ENCODE measurements around the gene EDAR.

Gene EDAR

DNA sequence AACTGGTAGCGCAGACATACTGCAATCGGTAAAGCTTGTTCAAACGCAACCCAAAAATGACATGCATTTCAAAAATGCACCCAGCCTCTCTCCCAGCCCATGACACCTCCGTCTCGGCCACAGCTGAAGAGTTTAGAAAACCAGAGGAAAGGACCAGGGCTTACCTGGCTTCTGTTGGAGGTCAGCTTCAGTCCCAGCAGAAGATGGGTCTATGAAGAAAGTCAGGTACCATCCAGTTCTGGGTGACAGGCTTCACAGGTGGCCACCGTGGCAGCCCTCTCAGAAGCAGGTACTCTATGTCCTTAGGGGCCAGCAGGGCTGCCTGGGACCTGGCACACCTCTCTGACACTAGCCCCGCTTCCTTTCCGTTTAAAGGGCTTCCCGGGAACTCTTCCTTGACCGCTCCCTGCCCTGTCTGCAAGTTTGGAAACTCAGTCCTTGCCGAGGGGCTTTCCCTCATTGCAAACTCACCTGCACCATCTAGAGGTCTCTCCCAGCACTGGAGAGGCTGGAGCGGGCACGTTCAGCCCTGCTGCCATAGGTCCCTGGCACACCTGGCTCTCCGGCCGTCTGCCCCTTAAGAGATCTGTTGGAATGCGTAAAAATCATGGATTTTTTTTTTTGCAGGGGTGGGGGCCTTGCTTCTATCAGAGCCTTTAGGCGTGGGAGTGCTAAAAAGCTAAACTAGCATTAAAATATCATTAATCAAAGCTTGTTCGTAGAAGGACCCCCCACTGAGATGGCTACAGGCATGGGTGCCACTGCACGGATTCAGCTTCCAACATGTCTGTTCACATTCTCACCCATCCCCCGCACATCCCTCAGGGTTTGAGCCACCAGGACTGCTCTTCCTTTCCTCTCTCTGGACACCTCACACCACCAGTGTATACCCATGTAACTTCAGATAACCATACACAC, at the start of gene EDAR:
Gene EDAR (minus strand): TSS at position 425 of the 918 bp plus-strand sequence. CDS start 58,206 bp downstream, outside the sequence.
- DNase-seq (ENCODE audit: low spot score) (peak; percentile 84), FAIRE-seq (no peak)

DNA sequence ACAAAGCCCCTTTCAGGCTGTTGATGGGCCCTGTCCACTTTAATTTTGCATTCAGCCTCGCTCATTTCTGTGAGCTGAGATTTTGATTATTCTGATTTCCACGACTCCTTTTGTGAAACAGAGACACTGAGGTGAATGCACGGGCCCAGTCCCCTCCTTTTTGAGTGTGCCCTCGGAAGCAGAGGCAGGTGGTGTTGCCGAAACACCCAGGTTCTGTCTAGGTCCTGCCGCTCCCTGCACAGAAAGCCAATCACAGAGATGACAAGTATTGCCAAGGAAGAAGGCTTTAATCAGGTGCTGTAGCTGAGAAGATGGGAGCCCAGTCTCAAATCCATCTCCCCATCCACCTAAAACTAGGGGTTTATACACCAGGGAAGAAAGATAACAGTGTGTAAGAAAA, 44.2 kb upstream of the EDAR start:
- FAIRE-seq = no peak
- no peak for DNase-seq (ENCODE audit: low spot score)

DNA sequence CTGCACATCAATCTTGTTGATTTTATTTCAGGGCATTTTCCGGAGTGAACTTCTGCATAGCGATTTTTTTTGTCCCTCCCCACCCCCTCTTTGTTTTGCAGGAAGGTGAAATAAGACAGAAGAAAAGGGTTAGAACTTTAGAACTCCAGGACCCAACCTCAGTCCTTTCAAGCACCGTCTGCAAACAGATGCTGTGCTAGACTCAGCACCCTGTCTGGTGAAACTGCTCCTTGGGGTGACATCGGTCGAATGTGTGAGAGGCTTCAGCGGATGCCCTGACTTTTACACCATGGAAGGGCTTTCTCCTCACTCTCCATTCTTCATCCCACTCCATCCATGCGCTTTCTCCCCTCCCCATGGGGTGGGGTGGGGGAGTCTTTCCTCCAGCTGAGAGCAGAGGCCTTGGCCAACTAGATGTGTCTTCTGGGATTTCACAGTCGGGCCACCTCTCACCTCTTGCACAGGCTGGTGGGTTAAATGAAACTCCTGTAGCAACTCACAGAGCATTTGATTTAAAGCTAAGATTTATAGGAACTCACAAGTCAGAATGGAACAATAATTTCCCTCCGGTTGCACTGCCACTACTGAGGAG, 43.3 kb upstream of the EDAR start:
- DNase-seq (ENCODE audit: low spot score) = no peak
- FAIRE-seq = no peak

DNA sequence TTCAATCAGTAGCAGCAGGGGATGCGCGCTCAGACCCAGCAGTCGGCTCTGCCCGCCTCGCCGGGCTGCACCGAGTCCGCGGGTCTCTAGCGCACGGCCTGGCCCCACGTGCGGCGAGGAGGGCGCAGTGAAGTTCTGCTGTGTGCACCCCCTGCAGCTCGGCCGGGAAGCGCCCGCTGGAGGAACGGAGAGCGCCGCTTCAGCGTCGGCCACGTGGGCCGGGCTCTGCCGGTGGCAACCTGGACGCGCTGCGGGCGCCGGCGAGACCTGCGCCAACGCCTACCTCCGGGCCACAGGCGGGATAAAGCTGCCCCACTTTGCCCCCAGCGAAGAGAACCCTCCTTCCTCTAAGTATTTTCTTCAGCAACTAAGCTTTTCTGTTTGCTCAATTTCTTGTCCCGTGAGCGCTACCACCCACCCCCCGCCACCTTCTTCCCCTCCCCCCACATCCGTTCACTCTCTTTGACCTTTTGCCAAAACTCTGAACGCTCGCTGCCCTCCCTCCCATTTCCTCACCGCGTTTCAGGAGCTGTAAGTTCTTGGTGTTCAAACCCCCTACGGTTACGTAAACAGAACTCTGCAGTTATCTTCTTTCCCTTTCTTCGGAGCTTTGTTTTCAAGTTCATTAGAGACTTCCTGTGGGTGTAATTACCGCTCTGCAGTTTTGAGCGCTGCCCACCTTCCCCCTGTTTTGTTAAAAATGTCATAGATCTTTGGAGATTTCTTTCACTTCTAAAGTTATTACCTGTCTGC, 42.6 kb upstream of the EDAR start:
- peak; percentile 52 for DNase-seq (ENCODE audit: low spot score)
- FAIRE-seq = no peak

DNA sequence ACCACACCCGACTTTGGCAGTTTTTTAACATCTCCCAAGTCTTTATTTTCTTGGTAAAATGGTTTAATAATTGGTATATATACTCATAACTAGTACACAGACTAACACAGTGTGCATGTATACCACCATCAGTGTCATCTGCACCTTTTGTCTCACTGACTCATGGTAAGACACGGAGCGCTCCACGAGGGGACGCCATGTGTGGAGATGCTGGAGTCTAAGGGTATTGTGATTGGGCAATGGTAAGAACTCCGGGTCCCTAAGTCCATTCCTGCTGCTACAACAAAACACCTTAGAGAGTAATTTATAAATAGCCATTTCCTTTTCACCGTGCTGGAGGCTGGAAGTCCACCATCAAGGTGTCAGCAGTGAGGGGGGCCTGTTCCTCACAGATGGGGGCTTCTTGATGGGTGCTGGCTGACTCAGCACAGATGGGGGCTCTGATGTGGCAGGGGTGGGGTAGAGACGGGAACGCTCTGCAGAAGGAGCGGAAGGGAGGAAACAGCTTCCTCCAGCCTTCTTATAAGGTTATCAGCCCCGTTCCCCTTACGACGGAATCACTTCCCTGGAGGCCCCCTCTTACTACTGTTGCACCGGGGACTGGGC, 42.0 kb upstream of the EDAR start:
- no peak for DNase-seq (ENCODE audit: low spot score)
- FAIRE-seq = peak; percentile 13

DNA sequence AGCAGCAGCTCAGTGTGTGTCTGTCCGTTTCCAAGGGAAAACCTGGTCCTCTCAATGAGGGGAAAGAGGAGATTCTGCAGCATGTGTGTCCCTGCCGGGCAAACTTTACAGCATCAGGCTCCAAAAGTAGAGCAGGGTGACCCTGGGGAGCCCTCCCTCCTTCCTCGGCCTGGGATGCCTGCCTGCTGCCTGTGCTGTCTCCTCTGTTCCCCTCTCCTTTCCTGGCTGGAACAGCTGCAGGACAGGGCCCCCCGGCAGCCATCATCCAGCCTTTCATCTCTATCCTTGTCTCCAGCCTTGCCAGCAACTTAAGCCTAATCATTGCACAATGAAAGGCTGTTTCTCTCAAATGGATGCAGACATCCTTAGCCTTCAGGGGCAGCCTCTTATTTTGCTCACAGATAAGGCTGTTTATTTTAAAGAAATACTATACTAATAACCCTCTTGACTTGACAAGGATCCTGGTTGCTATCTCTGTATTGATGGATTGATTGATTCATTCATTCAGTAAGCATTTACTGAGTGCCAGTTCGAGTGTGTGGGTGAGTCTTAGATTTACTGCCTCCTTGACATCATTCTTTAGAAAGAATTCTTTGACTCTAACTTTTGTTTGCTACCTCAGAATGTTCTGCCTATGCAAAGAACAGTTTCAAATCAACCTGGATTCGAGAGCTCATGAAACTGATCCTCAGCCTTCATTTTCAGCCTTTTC, 40.6 kb upstream of the EDAR start:
- DNase-seq (ENCODE audit: low spot score) (no peak), FAIRE-seq (no peak)

DNA sequence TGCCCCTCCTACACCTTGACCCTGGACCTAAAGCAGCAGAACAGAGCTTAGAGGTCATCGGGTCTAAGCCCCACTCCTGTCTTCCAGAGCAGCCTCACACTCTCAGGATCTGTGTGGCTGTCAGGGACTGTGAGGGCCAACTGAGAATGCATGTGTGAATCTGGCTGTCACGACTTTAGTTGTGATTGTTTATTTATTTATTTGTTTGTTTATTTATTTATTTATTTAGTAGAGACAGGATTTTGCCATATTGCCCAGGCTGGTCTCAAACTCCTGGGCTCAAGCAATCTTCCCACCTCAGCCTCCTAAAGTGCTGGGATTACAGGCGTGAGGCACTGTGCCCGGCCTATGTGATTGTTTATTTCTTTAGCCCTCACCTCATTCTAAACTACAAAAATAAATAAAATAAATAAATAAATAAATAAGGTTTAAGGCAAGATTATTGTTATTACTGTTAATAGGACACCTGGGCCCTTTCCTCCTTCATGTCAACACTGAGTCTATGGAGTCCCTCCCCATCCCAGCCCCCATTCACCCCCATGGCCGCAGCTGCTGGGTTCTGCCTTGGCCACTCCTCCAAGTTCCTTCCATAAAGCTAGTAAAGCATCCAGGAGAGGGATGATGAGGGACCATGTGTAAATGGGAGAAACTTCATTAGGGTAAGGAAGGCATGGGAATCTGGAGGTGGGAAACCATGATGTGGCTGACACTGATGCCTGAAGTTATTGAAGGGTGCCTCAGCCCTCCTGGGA, 39.9 kb upstream of the EDAR start:
- DNase-seq (ENCODE audit: low spot score) (no peak), FAIRE-seq (no peak)

DNA sequence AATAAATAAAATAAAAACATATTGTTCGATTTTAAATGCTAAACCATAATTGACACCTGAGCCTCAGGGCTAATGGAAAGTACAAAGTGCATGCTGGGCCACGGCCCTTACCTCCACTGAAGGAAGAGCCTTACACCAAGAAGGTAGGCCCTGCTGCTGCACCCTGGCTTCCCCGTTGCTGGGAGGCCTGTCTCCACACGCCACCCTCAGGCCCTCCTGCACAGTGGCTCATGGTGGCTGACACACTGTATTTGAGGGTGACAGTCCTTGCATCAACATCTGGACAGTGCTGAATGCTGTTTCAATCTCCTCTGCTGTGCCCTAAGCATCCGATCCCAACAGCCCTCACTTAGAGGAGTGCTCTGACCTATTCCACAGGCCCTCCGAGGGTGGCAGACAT, 39.3 kb upstream of the EDAR start:
- FAIRE-seq = no peak
- DNase-seq (ENCODE audit: low spot score) = no peak

DNA sequence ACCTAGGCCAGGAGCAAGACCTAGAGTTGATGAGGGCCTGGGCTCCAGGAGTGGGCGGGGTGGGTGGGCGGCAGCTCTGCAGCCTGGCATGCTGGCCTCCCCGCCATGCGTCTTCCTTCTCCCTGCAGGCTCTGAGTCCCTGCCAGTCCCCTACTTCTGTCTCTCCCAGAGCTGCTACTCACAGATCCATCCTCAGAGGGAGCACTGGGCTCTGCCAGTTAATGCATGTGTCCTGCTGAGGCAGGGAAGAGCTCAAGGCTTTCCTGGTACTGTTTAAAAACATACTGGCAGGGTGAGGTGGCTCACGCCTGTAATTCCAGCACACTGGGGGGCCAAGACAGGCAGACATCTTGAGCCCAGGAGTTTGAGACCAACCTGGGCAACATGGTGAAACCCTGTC, 38.7 kb upstream of the EDAR start:
- DNase-seq (ENCODE audit: low spot score) = no peak
- FAIRE-seq = no peak

DNA sequence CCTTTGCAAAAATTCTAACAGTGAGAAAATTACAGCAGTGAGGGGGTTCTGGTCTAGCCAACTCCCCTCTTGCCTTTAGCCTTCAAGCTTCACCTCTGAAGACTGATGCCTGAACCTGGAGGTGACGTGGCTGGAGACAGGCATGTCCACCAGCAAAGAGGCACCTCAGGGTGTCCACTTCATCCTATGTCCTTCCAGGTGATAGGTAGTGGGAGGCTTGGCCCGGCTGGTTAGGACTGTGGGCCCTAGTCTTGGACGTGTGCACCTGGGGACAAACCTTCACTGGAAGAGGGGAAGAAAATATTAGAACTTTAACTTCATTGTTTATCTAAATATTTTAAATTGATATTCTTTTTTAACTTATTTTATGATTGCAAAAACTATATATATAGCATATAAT, 35.5 kb upstream of the EDAR start:
- DNase-seq (ENCODE audit: low spot score) = no peak

DNA sequence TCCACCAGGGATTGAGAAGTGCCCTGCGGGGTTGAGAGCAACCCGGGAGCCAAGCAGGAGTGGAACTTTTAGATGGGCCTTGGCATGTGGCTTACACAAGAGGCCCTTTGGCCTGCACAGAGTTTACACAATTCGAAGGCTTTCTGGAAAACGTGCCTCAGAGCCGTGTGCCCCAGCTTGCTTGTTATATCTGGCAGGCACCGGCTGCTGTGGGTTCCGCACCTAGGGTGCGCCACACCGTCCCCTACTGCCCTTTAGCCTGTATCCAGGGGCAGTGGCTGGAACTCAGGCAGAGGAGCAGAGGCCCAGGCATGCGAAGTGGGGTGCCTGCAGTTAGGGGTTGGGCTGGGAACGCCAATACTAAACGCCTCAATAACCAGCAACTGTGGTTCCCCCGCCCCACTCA, 32.9 kb upstream of the EDAR start:
- FAIRE-seq = no peak
- no peak for DNase-seq (ENCODE audit: low spot score)

More for the DNA sequence above, 35.5 kb upstream of the EDAR start:
- FAIRE-seq = no peak

DNA sequence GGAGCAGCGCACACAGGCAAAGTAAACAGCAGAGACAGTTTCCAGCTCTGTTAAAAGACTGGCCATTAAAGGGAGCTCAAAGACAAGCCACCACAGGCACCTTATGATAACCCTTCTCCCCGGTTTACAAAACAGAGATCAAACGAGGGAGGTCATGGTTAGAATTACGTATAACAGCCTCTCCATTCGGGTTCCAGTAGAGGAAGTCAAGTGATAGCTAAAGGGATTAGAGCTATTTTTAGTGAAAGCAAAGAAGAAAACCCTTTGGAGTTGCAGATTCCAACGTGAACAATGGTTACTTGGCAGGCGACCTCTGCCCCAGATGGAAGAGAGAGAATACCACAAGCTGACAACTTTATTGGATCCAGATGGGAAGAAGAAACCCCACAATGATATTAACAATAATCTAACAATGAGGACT, 31.2 kb upstream of the EDAR start:
- DNase-seq (ENCODE audit: low spot score) (peak; percentile 32), FAIRE-seq (no peak)

DNA sequence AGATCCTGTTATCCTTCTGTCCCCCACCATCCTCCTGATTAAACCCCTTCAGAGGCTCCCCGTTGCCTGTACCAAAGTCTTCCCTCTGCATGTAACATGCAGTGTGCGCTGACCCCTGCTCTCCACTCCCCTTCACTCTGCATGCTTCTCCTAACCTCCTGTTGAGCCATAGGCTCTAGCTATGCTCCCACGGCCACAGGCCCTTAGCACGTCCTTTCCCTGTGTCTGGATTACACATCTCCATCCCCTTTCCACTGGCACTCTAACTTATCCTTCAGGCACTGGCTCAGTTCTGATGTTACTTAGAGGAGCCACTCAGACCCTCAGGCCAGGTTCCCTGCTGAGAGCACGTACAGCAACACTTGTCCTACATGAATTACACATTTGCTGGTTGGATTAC, 29.4 kb upstream of the EDAR start:
- no peak for FAIRE-seq
- DNase-seq (ENCODE audit: low spot score) = no peak

DNA sequence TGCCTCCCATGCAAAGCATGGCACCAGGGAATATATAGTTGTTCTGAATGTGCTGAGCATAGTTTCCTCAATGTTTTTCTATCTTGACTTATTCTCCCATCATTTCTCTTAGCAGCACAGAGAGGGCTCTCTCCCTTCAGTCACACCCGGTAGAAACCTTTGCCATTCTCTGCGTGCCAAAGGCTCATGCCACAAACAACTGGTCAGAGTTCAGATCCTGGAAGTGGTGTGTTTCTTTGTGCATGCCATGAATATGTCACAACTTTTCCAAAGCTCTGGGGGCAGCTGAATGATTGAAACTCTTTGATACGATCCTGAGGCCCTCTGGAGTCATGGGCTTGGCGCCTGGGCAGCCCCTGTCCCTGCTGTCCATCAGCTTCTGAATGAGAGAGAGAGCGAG, 28.0 kb upstream of the EDAR start:
- DNase-seq (ENCODE audit: low spot score) = no peak
- no peak for FAIRE-seq

DNA sequence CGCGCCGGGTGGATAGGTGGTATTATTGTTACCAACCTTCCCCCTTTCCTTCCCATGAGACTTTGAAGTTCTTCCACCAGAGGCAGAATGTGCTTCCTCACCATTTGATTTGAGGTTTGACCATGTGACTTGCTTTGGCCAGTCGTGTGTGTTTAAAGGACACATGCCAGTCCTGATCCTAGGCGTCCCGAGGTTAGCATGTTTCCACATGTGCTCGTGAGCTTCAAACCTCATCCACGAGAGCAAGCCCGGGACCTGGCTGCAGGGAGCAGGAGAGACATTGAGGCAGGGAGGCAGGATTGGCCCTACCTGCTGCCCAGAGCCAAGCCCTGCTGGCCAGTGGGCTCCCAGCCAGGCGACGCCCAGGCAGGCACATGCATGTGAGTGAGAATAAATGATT, 27.4 kb upstream of the EDAR start:
- DNase-seq (ENCODE audit: low spot score) = no peak
- FAIRE-seq = peak; percentile 23

DNA sequence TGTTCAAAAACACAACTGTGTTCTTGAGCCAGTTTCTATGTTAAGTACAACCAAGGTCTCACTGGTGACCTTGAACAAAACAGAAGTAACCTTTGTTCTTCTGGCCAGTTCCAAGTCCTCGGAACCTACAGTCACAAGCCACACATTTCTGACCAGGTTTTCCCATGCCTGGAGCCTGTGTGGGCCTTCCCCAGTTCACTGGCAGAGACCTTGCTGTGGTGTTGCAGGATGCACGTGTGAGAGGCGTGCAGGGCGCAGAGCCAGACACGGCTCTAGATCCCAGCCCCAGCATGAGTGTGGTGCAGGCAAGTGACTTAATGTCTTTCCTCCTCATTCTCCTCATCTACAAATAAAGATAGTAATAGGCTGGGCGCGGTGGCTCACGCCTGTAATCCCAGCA, 25.5 kb upstream of the EDAR start:
- DNase-seq (ENCODE audit: low spot score) = no peak
- FAIRE-seq = no peak

DNA sequence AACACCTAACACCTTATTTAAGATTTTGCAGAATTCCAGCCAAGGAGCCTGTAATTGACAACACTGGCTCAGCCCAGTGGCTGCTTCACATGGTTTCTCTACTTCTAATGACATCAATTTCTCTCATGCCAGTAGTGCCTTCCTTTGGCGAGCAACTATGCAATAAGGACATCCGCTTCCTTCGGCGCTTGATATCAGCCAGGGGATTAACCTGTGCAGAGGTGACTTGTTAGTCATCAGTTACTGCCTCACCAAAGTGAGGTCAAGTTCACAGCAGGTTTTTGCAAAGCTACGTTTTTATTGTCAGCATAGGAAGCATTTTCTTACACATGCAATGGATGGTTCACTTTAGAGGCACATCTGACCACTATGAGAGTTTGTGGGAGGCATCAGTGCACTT, 24.0 kb upstream of the EDAR start:
- peak; percentile 81 for FAIRE-seq

DNA sequence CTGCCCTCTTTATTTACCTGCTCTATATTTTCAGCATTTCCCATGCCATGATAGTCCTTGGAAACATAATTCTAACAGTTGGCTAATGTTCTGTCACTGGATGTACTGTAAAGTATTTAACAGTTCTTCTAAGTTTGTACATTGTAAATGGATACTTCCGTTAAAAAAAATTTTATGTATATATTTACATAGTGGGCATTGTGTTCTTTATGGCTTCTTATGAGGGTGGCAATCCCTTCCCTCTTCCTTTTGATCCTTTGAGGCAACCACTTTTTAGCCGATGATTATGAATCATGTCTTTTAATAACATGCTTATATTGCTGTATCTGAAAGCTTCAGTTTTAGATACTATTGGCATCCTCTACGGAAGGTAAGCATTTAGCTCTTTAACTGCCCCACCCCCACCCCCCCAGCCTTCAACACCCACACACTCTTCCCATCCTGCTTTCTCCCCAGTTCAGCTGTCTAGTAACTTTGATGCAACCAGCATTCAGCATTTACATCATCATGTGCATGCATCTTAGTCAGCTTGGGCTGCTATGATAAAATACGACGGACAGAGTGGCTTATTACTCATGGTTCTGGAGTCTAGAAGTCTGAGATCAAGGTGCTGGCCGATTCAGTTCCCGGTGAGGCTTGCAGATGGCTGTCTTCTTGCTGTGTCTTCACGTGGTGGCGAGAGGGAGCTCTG, 21.0 kb upstream of the EDAR start:
- FAIRE-seq (peak; percentile 61), DNase-seq (ENCODE audit: low spot score) (no peak)

More for the DNA sequence above, 24.0 kb upstream of the EDAR start:
- DNase-seq (ENCODE audit: low spot score) = no peak

DNA sequence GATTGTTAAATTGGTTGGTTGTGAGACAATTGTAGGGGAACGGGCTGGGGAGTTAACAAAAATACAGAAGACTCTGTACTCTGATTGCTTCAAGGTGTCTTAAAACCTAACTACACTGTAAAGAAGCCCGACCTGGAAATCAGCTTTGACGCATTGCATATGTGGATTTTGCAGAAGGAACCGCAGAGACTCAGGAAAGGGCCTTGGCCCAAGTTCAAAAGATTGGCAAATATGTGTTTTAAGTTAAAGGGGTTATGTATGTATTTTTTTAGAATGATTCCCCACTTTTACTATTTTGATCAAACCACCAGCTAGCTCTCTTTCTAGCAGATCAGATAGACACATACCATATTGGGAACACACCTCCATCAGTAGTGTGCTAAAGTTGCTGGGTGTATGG, 18.0 kb upstream of the EDAR start:
- DNase-seq (ENCODE audit: low spot score) (no peak), FAIRE-seq (no peak)
